Measurements from ENCODE around the gene RASAL2. TPM values are rescaled to one million over a fixed set of nuclear protein-coding genes. Genes with fewer than 3 reads are reported as not detected.

Gene RASAL2
- total and polyA plus RNA-seq, 2 of the 13 experiments (the other 11 are each of a cell fraction or from before 2014, with no cell fraction given), result 5.4 to 5.9 TPM

- Histone ChIP-seq H3K4me2 (ENCODE audit: low read depth, low read length) (no peak overlapping the region), H3K27ac (ENCODE audit: extremely low read length, insufficient read depth, low read length) (no peak overlapping the region), H4K20me1 (ENCODE audit: insufficient read depth, low read length) (no peaks in the 10 kb centered on the region), H3K4me3 (replicated peaks in 1 of 3; ENCODE audit: insufficient read depth in 1 of 3, low read depth in 2 of 3, low read length in 3 of 3) (no peak overlapping the region), H2AFZ (ENCODE audit: low read length) (no peak overlapping the region), H3K36me3 (replicated peaks in 1 of 2; ENCODE audit: control insufficient read depth in 1 of 2, insufficient read depth in 2 of 2, low read length in 2 of 2) (no peaks in the 10 kb centered on the region), H3K9me3 (ENCODE audit: low read length) (no peaks in the 10 kb centered on the region), H3K9ac (ENCODE audit: insufficient read depth, low read depth, low read length) (no peak overlapping the region), H3K4me1 (ENCODE audit: insufficient read depth, low read length) (no peaks in the 10 kb centered on the region), H3K79me2 (ENCODE audit: insufficient read depth, low read length) (no peaks in the 10 kb centered on the region), H3K27me3 (ENCODE audit: control insufficient read depth in 1 of 2, insufficient read depth in 2 of 2, low read length in 2 of 2) (no peaks in the 10 kb centered on the region; a peak in 1 of 5 replicates)
- POLR2A ChIA-PET, result no interaction called here
- CTCF ChIA-PET (ENCODE audit: low intra/inter-chr PET ratio, low total read pairs), result no interaction called here
- no peak for ATAC-seq
- in situ Hi-C loops (cut with HindIII; ENCODE audit: extremely low pct_ligation_motif_present, low pct_unique_long_range_greater_than_20kb) (no loop called here), intact Hi-C loops (cut with micrococcal nuclease; ENCODE audit: unreplicated experiment) (no loop called here)
- FAIRE-seq, result no peak
- DNase-seq (ENCODE audit: low spot score), result no peak
- no TSS peak for BruUV-seq (replicated peaks)
- no peak for TF ChIP-seq HMGA1 (CRISPR knock-in tag; conservative IDR thresholded peaks at IDR 0.05)
- TF ChIP-seq ZNF766 (CRISPR knock-in tag; IDR thresholded peaks at IDR 0.05; ENCODE audit: borderline replicate concordance), result no peak
- TF ChIP-seq CC2D1A (CRISPR knock-in tag; IDR thresholded peaks at IDR 0.05), result no peak
- TF ChIP-seq ELF1 (CRISPR knock-in tag; IDR thresholded peaks at IDR 0.05), result no peak
- TF ChIP-seq ZNF790 (CRISPR knock-in tag; IDR thresholded peaks at IDR 0.05; ENCODE audit: borderline replicate concordance), result no peak
- no peak for TF ChIP-seq ZKSCAN1 (IDR thresholded peaks at IDR 0.05; ENCODE audit: low read length)
- TF ChIP-seq ZBTB34 (CRISPR knock-in tag; IDR thresholded peaks at IDR 0.05), result no peak
- TF ChIP-seq AKAP8 (CRISPR knock-in tag; IDR thresholded peaks at IDR 0.05), result no peak
- TF ChIP-seq ZNF251 (CRISPR knock-in tag; IDR thresholded peaks at IDR 0.05), result no peak
- TF ChIP-seq, protein P1, sequence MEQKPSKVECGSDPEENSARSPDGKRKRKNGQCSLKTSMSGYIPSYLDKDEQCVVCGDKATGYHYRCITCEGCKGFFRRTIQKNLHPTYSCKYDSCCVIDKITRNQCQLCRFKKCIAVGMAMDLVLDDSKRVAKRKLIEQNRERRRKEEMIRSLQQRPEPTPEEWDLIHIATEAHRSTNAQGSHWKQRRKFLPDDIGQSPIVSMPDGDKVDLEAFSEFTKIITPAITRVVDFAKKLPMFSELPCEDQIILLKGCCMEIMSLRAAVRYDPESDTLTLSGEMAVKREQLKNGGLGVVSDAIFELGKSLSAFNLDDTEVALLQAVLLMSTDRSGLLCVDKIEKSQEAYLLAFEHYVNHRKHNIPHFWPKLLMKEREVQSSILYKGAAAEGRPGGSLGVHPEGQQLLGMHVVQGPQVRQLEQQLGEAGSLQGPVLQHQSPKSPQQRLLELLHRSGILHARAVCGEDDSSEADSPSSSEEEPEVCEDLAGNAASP (CRISPR knock-in tag; IDR thresholded peaks at IDR 0.05; ENCODE audit: borderline replicate concordance), result no peak
- no peak for TF ChIP-seq NFAT5 (CRISPR knock-in tag; IDR thresholded peaks at IDR 0.05)
- TF ChIP-seq, protein P2, sequence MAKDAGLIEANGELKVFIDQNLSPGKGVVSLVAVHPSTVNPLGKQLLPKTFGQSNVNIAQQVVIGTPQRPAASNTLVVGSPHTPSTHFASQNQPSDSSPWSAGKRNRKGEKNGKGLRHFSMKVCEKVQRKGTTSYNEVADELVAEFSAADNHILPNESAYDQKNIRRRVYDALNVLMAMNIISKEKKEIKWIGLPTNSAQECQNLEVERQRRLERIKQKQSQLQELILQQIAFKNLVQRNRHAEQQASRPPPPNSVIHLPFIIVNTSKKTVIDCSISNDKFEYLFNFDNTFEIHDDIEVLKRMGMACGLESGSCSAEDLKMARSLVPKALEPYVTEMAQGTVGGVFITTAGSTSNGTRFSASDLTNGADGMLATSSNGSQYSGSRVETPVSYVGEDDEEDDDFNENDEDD (CRISPR knock-in tag; IDR thresholded peaks at IDR 0.05; ENCODE audit: borderline replicate concordance), result no peak
- TF ChIP-seq RCOR2 (CRISPR knock-in tag; IDR thresholded peaks at IDR 0.05), result no peak
- TF ChIP-seq ZNF547 (CRISPR knock-in tag; IDR thresholded peaks at IDR 0.05), result no peak
- no peak for TF ChIP-seq ONECUT2 (CRISPR knock-in tag; IDR thresholded peaks at IDR 0.05)
- TF ChIP-seq, protein P3, sequence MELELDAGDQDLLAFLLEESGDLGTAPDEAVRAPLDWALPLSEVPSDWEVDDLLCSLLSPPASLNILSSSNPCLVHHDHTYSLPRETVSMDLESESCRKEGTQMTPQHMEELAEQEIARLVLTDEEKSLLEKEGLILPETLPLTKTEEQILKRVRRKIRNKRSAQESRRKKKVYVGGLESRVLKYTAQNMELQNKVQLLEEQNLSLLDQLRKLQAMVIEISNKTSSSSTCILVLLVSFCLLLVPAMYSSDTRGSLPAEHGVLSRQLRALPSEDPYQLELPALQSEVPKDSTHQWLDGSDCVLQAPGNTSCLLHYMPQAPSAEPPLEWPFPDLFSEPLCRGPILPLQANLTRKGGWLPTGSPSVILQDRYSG (CRISPR knock-in tag; IDR thresholded peaks at IDR 0.05), result no peak
Measured at GRCh38 chr1:178254433-178254832, 160.5 kb downstream of the RASAL2 start.

All from HepG2 (cell line).